HEK293T (cell line): ENCODE results near the gene B3GNT4.

Source experiments
- ARNT ChIP-seq: fragments of 450-650 bp; IDR thresholded peaks from 2 replicates; pipeline ENCODE4 v1.6.1; 2017; ENCODE audit warnings: mild to moderate bottlenecking
- BHLHE40 ChIP-seq: fragments of 450-650 bp; IDR thresholded peaks from 2 replicates; pipeline ENCODE4 v1.6.1; 2016; ENCODE audit warnings: mild to moderate bottlenecking, moderate library complexity, borderline replicate concordance
- ELF4 ChIP-seq: fragments of 450-650 bp; IDR thresholded peaks from 2 replicates; pipeline ENCODE4 v1.6.1; 2017; ENCODE audit warnings: antibody characterized with exemption
- FOXA1 ChIP-seq: fragments of 450-650 bp; IDR thresholded peaks from 2 replicates; pipeline ENCODE4 v1.6.1; 2016; ENCODE audit warnings: mild to moderate bottlenecking
- FOXM1 ChIP-seq: fragments of 450-650 bp; IDR thresholded peaks from 2 replicates; pipeline ENCODE4 v1.6.1; 2017; ENCODE audit warnings: mild to moderate bottlenecking, borderline replicate concordance
- HDGF ChIP-seq: fragments of 450-650 bp; IDR thresholded peaks from 2 replicates; pipeline ENCODE4 v1.6.1; 2017; ENCODE audit warnings: antibody characterized with exemption, borderline replicate concordance
- LEF1 ChIP-seq: fragments of 450-650 bp; IDR thresholded peaks from 2 replicates; pipeline ENCODE4 v1.6.1; 2017; ENCODE audit warnings: mild to moderate bottlenecking, borderline replicate concordance
- NFRKB ChIP-seq: fragments of 450-650 bp; IDR thresholded peaks from 2 replicates; pipeline ENCODE4 v1.6.1; 2016; ENCODE audit warnings: mild to moderate bottlenecking, moderate library complexity
- SP1 ChIP-seq: fragments of 450-650 bp; IDR thresholded peaks from 2 replicates; pipeline ENCODE4 v1.6.1; 2017
- TARDBP ChIP-seq: fragments of 450-650 bp; IDR thresholded peaks from 2 replicates; pipeline ENCODE4 v1.6.1; 2016
- TF ChIP-seq, protein P1 (sequence below): fragments of 450-650 bp; IDR thresholded peaks from 2 replicates; pipeline ENCODE4 v1.6.1; 2016

DNA sequence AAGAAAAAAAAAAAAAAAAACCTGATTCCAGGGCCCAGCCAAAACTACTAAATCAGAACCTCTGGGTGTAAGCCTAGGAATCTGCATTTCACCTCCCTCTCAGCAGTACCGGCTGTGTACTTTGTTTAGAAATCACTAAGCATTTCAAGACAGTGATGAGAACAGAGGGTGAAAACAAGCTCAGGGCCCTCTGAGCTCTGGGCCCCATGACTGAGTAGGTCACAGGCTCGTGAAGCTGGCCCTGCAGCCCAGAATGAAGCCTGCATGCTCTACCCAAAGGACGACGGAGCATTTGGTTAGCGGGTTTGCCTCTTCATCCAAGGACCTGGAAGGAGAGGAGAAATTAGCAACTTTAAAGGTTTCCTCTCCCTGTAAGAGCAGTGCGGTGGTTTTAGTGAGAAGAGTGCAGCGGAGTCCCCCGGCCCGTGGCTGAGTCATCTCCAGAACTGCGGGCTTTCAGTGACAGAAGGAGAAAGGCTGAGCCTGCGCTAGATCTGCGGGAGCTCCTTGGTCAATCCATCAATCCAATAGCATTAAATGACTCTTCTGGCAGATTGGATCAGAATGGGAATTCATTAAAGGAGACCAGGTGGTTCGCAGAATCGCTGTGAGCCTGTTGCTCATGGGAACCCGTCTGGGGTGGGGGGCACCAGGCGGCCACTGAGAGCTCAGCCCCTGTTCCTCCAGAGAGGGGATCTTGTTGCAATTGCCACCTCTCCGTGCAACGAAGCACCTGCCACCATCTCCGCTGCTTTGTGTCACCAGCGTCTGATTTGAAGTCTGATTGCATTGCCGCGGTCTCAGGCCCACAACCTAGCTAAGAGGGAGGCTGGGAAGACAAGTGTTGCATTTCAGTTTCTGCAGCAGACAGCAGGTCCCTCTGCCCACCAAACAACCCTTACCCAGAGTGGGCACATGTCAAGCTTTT, 36.8 kb upstream of the B3GNT4 start:
- TF ChIP-seq ELF4: no peak
- TF ChIP-seq ARNT: no peak
- TF ChIP-seq SP1: no peak
- no peak for TF ChIP-seq FOXA1
- no peak for TF ChIP-seq BHLHE40
- no peak for TF ChIP-seq HDGF
- TF ChIP-seq TARDBP: no peak
- no peak for TF ChIP-seq LEF1
- TF ChIP-seq NFRKB: no peak
- no peak for TF ChIP-seq FOXM1
- TF ChIP-seq, protein P1, sequence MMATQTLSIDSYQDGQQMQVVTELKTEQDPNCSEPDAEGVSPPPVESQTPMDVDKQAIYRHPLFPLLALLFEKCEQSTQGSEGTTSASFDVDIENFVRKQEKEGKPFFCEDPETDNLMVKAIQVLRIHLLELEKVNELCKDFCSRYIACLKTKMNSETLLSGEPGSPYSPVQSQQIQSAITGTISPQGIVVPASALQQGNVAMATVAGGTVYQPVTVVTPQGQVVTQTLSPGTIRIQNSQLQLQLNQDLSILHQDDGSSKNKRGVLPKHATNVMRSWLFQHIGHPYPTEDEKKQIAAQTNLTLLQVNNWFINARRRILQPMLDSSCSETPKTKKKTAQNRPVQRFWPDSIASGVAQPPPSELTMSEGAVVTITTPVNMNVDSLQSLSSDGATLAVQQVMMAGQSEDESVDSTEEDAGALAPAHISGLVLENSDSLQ: no peak
